Endothelial cell (in vitro differentiated cells): ENCODE results near the gene GGACT. TPM values are rescaled to one million over a fixed set of nuclear protein-coding genes. Genes with fewer than 3 reads are reported as not detected.

ENCODE experiments used
- DNase-seq: peaks from one replicate; pipeline ENCODE4 v3.0.0; 2021; ENCODE audit warnings: low spot score
- H3K27ac Mint-ChIP-seq: one replicate; pipeline ENCODE4 v1.8.0; 2021; ENCODE audit warnings: mixed read lengths, inconsistent platforms; ENCODE audit not compliant: unreplicated experiment
- H3K27me3 Mint-ChIP-seq: one replicate; pipeline ENCODE4 v1.8.0; 2021; ENCODE audit warnings: mild to moderate bottlenecking, moderate library complexity, mixed read lengths, inconsistent platforms; ENCODE audit not compliant: unreplicated experiment
- H3K36me3 Mint-ChIP-seq: one replicate; pipeline ENCODE4 v1.8.0; 2021; ENCODE audit warnings: mild to moderate bottlenecking, low read depth, mixed read lengths, inconsistent platforms; ENCODE audit not compliant: unreplicated experiment
- H3K4me1 Mint-ChIP-seq: one replicate; pipeline ENCODE4 v1.8.0; 2021; ENCODE audit warnings: mild to moderate bottlenecking, mixed read lengths, inconsistent platforms; ENCODE audit not compliant: unreplicated experiment
- H3K4me3 Mint-ChIP-seq: one replicate; pipeline ENCODE4 v1.8.0; 2021; ENCODE audit warnings: mild to moderate bottlenecking, mixed read lengths, inconsistent platforms; ENCODE audit not compliant: unreplicated experiment
- H3K9me3 Mint-ChIP-seq: one replicate; pipeline ENCODE4 v1.8.0; 2021; ENCODE audit warnings: mixed read lengths, inconsistent platforms; ENCODE audit not compliant: unreplicated experiment
- CTCF ChIP-seq: fragments of 200-600 bp; sonication (generic); IDR thresholded peaks from one replicate; pipeline ENCODE4 v1.5.0; 2021; ENCODE audit warnings: antibody characterized with exemption; ENCODE audit not compliant: unreplicated experiment
- total RNA-seq: library from RNA; stranded (reverse); fragmentation: NEBNext Ultra II Directional; extraction: Animal tissue kit (Norgen Biotek cat#: 25700); gene quantifications from one replicate; pipeline ENCODE4 v1.2.1, GENCODE V29; 2021; ENCODE audit not compliant: unreplicated experiment

The GGACT gene
- total RNA-seq, 1 donor from 2014 or later = 7.0 TPM

GRCh38 chr13:100506154-100506553 lies 82.4 kb downstream of the GGACT start:
- Mint-ChIP-seq H3K27me3 (peaks cover 3% of the 10 kb centered on the region), H3K4me1 (peaks cover 19% of the 10 kb centered on the region), H3K4me3 (no peak overlapping the region), H3K27ac (no peak overlapping the region), H3K36me3 (peaks cover 4% of the 10 kb centered on the region), H3K9me3 (no peaks in the 10 kb centered on the region)
- DNase-seq = no peak
- TF ChIP-seq CTCF = no peak

GRCh38 chr13:100503622-100504021 lies 85.0 kb downstream of the GGACT start:
- no peak overlapping the region for H3K4me3 Mint-ChIP-seq
- no peaks in the 10 kb centered on the region for H3K9me3 Mint-ChIP-seq
- H3K27me3 Mint-ChIP-seq = peaks cover 3% of the 10 kb centered on the region
- DNase-seq = no peak
- TF ChIP-seq CTCF = no peak
- no peak overlapping the region for H3K27ac Mint-ChIP-seq
- peaks cover 4% of the 10 kb centered on the region for H3K36me3 Mint-ChIP-seq
- peaks cover 19% of the 10 kb centered on the region for H3K4me1 Mint-ChIP-seq

- Mint-ChIP-seq H3K36me3 (peaks cover 4% of the 10 kb centered on the region), H3K4me1 (peaks cover 19% of the 10 kb centered on the region), H3K27me3 (peaks cover 5% of the 10 kb centered on the region), H3K27ac (peak overlapping the region; percentile 83), H3K4me3 (peak overlapping the region; percentile 13), H3K9me3 (no peaks in the 10 kb centered on the region)
- DNase-seq = no peak
- no peak for TF ChIP-seq CTCF
Observed at GRCh38 chr13:100502446-100502845, 86.1 kb downstream of the GGACT start.

GRCh38 chr13:100497389-100497788 lies 91.2 kb downstream of the GGACT start:
- peaks cover 2% of the 10 kb centered on the region for H3K27me3 Mint-ChIP-seq
- peaks cover 5% of the 10 kb centered on the region for H3K4me1 Mint-ChIP-seq
- H3K36me3 Mint-ChIP-seq = no peaks in the 10 kb centered on the region
- no peaks in the 10 kb centered on the region for H3K9me3 Mint-ChIP-seq
- no peak for DNase-seq
- H3K4me3 Mint-ChIP-seq = no peak overlapping the region
- H3K27ac Mint-ChIP-seq = no peak overlapping the region
- no peak for TF ChIP-seq CTCF

- Mint-ChIP-seq H3K36me3 (no peaks in the 10 kb centered on the region), H3K27ac (no peak overlapping the region), H3K27me3 (peaks cover 2% of the 10 kb centered on the region), H3K4me3 (no peak overlapping the region), H3K9me3 (no peaks in the 10 kb centered on the region), H3K4me1 (peaks cover 11% of the 10 kb centered on the region)
- no peak for TF ChIP-seq CTCF
- no peak for DNase-seq
Observed at GRCh38 chr13:100495455-100495854, 93.1 kb downstream of the GGACT start.
